ENCODE measurements around the gene KYNU.
"Not testable (repeated sequence)": the region's sequence is repeated elsewhere in the genome, so short reads cannot be mapped to it uniquely, and the experiment has no call there.

Gene KYNU

GRCh38 chr2:143068094-143068493, 190.6 kb downstream of the KYNU start:
- DNase-seq (ENCODE audit: low read depth): no peak
- TF ChIP-seq, protein P1, sequence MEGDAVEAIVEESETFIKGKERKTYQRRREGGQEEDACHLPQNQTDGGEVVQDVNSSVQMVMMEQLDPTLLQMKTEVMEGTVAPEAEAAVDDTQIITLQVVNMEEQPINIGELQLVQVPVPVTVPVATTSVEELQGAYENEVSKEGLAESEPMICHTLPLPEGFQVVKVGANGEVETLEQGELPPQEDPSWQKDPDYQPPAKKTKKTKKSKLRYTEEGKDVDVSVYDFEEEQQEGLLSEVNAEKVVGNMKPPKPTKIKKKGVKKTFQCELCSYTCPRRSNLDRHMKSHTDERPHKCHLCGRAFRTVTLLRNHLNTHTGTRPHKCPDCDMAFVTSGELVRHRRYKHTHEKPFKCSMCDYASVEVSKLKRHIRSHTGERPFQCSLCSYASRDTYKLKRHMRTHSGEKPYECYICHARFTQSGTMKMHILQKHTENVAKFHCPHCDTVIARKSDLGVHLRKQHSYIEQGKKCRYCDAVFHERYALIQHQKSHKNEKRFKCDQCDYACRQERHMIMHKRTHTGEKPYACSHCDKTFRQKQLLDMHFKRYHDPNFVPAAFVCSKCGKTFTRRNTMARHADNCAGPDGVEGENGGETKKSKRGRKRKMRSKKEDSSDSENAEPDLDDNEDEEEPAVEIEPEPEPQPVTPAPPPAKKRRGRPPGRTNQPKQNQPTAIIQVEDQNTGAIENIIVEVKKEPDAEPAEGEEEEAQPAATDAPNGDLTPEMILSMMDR (IDR thresholded peaks at IDR 0.05; ENCODE audit: control insufficient read depth, insufficient read depth, low read depth, low read length, missing control alignments): no peak
- no peak overlapping the region for H3K4me3 ChIP-seq (ENCODE audit: control insufficient read depth, low read depth, low read length)

DNA sequence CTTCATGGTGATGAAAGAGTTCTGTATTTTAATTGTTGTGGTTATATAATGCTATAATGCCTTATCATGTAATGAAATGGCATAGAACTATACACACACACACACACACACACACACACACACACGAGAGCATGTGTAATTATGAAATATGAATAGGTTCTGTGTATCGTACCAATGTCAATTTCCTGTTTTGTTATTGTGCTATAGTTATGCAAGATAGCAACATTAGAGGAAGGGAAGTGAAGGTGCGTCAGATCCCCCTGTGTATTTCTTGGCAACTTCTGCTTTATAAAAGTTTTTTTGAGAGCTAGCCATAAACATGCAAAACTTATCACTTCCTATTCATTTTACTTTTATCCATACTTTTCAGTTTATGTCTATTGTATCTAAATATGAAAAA, 191.0 kb downstream of the KYNU start:
- TF ChIP-seq, protein P1 (IDR thresholded peaks at IDR 0.05; ENCODE audit: control insufficient read depth, insufficient read depth, low read depth, low read length, missing control alignments): no peak
- no peak for DNase-seq (ENCODE audit: low read depth)
- no peak overlapping the region for H3K4me3 ChIP-seq (ENCODE audit: control insufficient read depth, low read depth, low read length)

DNA sequence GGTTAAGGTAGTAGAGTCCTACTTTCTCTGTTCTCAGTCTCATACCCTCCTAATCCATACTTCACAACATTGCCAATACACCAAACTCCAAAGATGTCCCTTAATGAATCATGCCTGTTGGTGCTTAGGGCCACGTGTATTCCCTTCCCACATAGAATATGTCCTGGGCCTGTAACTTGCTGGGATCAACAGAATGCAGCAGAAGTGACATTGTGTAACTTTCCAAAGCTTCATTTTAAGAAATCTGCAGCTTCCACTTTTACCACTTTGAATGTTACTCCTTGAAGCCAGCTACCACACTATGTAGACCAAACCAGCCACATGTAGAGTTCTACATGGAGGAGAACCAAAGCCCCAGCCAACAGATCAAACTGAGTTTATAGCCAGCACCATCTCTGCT, 193.2 kb downstream of the KYNU start:
- TF ChIP-seq, protein P1 (IDR thresholded peaks at IDR 0.05; ENCODE audit: control insufficient read depth, insufficient read depth, low read depth, low read length, missing control alignments): no peak
- DNase-seq (ENCODE audit: low read depth): no peak
- no peak overlapping the region for H3K4me3 ChIP-seq (ENCODE audit: control insufficient read depth, low read depth, low read length)

- H3K4me3 ChIP-seq (ENCODE audit: control insufficient read depth, low read depth, low read length): no peak overlapping the region
- TF ChIP-seq, protein P1 (IDR thresholded peaks at IDR 0.05; ENCODE audit: control insufficient read depth, insufficient read depth, low read depth, low read length, missing control alignments): no peak
- DNase-seq (ENCODE audit: low read depth): no peak
Measured at GRCh38 chr2:143071185-143071876, 193.9 kb downstream of the KYNU start.

DNA sequence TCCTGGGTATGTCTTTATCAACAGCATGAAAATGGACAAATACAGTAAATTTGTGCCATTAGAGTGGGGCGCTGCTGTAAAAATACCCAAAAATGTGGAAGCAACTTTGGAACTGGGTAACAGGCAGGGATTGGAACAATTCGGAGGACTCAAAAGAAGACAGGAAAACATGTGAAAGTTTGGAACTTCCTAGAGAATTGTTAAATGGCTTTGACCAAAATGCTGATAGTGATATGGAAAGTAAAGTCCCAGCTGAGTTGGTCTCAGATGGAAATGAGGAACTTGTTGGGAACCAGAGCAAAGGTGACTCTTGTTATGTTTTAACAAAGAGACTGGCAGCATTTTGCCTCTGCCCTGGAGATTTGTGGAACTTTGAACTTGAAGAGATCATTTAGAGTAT, 197.4 kb downstream of the KYNU start:
- not testable (repeated sequence) for DNase-seq (ENCODE audit: low read depth); H3K4me3 ChIP-seq (ENCODE audit: control insufficient read depth, low read depth, low read length)

DNA sequence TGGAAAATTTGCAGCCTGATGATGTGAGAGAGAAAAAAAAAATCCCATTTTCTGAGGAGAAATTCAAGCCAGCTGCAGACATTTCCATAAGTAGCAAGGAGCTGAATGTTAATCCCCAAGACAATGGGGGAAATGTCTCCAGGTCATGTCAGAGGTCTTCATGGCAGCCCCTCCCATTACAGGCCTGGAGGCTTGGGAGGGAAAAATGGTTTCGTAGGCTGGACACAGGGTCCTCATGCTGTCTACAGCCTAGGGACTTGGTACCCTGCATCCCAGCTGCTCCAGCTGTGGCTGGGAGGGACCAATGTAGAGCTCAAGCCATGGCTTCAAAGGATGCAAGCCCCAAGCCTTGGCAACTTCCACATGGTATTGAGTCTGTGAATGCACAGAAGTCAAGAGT, 198.2 kb downstream of the KYNU start:
- TF ChIP-seq, protein P1 (IDR thresholded peaks at IDR 0.05; ENCODE audit: control insufficient read depth, insufficient read depth, low read depth, low read length, missing control alignments): no peak
- no peak for DNase-seq (ENCODE audit: low read depth)
- no peak overlapping the region for H3K4me3 ChIP-seq (ENCODE audit: control insufficient read depth, low read depth, low read length)

DNA sequence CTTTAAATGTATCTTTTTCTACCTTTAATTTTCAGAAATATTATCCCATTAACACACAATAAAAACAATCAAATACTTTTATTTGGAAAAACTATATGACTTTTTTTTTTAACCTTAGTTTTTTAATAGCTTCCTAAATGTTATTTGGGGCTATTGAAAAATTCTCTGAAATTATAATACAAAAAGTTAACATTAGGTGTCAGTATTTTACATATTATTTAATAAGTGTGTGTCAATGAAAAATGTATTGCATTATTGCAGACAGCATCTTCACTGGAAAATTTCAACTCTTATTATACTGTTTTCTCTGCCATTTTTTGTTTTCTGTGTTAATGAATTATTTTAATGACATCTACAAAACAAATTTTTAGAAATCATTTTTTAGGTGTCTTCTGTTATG, 200.6 kb downstream of the KYNU start:
- DNase-seq (ENCODE audit: low read depth): no peak
- TF ChIP-seq, protein P1 (IDR thresholded peaks at IDR 0.05; ENCODE audit: control insufficient read depth, insufficient read depth, low read depth, low read length, missing control alignments): no peak
- H3K4me3 ChIP-seq (ENCODE audit: control insufficient read depth, low read depth, low read length): no peak overlapping the region
